Ishikawa (cell line): ENCODE measurements around the gene EFS.

Experiments
- CEBPB ChIP-seq: IDR thresholded peaks from 2 replicates; pipeline ENCODE4 v1.6.1; 2012
- CREB1 ChIP-seq: IDR thresholded peaks from 2 replicates; pipeline ENCODE4 v1.6.1; 2012; ENCODE audit warnings: low read depth
- EGR1 ChIP-seq: IDR thresholded peaks from 2 replicates; pipeline ENCODE4 v1.6.1; 2012
- EP300 ChIP-seq: IDR thresholded peaks from 2 replicates; pipeline ENCODE4 v1.6.1; 2012; ENCODE audit warnings: borderline replicate concordance
- FOXM1 ChIP-seq: IDR thresholded peaks from 2 replicates; pipeline ENCODE4 v1.6.1; 2012; ENCODE audit warnings: low read depth, borderline replicate concordance
- NFIC ChIP-seq: IDR thresholded peaks from 2 replicates; pipeline ENCODE4 v1.6.1; 2012
- RAD21 ChIP-seq: IDR thresholded peaks from 2 replicates; pipeline ENCODE4 v1.6.1; 2012; ENCODE audit warnings: low read depth
- TAF1 ChIP-seq: IDR thresholded peaks from 2 replicates; pipeline ENCODE4 v1.6.1; 2012; ENCODE audit warnings: low read depth, mild to moderate bottlenecking
- TCF12 ChIP-seq: IDR thresholded peaks from 2 replicates; pipeline ENCODE4 v1.6.1; 2012; ENCODE audit warnings: low read depth
- TEAD4 ChIP-seq: IDR thresholded peaks from 2 replicates; pipeline ENCODE4 v1.6.1; 2012
- YY1 ChIP-seq: IDR thresholded peaks from 2 replicates; pipeline ENCODE4 v1.6.1; 2012; ENCODE audit warnings: low read depth
- ZBTB7A ChIP-seq: IDR thresholded peaks from 2 replicates; pipeline ENCODE4 v1.6.1; 2012; ENCODE audit warnings: low read depth
- TF ChIP-seq, protein P1 (sequence below): IDR thresholded peaks from 2 replicates; pipeline ENCODE4 v1.6.1; 2012
- TF ChIP-seq, protein P2 (sequence below): IDR thresholded peaks from 2 replicates; pipeline ENCODE4 v1.6.1; 2012; ENCODE audit warnings: low read depth, mild to moderate bottlenecking
- TF ChIP-seq, protein P3 (sequence below): IDR thresholded peaks from 2 replicates; pipeline ENCODE4 v1.6.1; 2012

EFS gene

DNA sequence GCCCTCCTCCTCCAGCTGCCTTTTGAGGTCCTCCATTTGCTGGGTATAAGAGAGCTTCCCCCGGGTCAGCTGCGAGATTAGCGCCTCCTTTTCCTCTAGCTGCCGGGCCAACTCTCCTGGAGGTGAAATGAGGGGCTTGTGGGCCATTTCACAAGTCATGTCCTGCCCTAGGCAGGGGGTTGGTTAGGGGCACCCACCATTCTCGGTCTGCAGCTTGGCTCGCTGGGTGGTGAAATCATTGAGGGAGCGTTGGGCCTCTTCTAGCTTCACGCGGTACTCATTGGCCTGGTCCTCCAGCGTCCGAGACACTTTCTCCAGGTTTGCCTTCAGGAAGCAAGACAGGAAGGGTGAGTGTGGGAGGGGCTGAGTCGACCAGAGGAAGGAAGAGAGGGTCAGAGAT is 24.4 kb upstream of the EFS start:
- TF ChIP-seq, protein P1, sequence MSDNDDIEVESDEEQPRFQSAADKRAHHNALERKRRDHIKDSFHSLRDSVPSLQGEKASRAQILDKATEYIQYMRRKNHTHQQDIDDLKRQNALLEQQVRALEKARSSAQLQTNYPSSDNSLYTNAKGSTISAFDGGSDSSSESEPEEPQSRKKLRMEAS, result no peak
- TF ChIP-seq EP300, result no peak
- TF ChIP-seq FOXM1, result no peak
- no peak for TF ChIP-seq YY1
- no peak for TF ChIP-seq TEAD4
- TF ChIP-seq, protein P2, sequence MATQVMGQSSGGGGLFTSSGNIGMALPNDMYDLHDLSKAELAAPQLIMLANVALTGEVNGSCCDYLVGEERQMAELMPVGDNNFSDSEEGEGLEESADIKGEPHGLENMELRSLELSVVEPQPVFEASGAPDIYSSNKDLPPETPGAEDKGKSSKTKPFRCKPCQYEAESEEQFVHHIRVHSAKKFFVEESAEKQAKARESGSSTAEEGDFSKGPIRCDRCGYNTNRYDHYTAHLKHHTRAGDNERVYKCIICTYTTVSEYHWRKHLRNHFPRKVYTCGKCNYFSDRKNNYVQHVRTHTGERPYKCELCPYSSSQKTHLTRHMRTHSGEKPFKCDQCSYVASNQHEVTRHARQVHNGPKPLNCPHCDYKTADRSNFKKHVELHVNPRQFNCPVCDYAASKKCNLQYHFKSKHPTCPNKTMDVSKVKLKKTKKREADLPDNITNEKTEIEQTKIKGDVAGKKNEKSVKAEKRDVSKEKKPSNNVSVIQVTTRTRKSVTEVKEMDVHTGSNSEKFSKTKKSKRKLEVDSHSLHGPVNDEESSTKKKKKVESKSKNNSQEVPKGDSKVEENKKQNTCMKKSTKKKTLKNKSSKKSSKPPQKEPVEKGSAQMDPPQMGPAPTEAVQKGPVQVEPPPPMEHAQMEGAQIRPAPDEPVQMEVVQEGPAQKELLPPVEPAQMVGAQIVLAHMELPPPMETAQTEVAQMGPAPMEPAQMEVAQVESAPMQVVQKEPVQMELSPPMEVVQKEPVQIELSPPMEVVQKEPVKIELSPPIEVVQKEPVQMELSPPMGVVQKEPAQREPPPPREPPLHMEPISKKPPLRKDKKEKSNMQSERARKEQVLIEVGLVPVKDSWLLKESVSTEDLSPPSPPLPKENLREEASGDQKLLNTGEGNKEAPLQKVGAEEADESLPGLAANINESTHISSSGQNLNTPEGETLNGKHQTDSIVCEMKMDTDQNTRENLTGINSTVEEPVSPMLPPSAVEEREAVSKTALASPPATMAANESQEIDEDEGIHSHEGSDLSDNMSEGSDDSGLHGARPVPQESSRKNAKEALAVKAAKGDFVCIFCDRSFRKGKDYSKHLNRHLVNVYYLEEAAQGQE, result no peak
- TF ChIP-seq ZBTB7A, result no peak
- no peak for TF ChIP-seq TAF1
- no peak for TF ChIP-seq TCF12
- TF ChIP-seq EGR1, result no peak
- no peak for TF ChIP-seq CREB1
- TF ChIP-seq, protein P3, sequence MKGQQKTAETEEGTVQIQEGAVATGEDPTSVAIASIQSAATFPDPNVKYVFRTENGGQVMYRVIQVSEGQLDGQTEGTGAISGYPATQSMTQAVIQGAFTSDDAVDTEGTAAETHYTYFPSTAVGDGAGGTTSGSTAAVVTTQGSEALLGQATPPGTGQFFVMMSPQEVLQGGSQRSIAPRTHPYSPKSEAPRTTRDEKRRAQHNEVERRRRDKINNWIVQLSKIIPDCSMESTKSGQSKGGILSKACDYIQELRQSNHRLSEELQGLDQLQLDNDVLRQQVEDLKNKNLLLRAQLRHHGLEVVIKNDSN, result no peak
- TF ChIP-seq NFIC, result no peak
- no peak for TF ChIP-seq CEBPB
- TF ChIP-seq RAD21, result no peak

DNA sequence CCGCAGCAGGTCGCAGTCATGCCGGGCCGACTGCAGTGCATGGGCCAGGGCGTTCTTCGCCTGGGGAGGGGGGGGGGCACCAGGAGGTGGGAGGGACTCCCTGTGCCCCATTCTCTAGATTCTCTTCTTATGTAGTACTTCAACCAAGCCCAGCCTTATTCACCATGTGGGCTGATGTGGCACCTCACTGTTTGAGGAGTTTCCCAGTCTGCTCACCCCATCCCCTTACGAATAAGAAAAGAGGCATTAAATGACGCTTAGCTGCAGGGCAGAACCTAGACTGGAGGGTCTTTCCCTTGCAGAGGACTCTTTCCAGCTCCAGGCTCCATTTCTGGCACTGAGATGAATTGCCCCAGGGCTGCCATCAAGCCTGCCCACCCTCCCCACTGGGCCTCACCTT is 24.0 kb upstream of the EFS start:
- TF ChIP-seq TCF12 (no peak), ZBTB7A (no peak), CREB1 (no peak)

DNA sequence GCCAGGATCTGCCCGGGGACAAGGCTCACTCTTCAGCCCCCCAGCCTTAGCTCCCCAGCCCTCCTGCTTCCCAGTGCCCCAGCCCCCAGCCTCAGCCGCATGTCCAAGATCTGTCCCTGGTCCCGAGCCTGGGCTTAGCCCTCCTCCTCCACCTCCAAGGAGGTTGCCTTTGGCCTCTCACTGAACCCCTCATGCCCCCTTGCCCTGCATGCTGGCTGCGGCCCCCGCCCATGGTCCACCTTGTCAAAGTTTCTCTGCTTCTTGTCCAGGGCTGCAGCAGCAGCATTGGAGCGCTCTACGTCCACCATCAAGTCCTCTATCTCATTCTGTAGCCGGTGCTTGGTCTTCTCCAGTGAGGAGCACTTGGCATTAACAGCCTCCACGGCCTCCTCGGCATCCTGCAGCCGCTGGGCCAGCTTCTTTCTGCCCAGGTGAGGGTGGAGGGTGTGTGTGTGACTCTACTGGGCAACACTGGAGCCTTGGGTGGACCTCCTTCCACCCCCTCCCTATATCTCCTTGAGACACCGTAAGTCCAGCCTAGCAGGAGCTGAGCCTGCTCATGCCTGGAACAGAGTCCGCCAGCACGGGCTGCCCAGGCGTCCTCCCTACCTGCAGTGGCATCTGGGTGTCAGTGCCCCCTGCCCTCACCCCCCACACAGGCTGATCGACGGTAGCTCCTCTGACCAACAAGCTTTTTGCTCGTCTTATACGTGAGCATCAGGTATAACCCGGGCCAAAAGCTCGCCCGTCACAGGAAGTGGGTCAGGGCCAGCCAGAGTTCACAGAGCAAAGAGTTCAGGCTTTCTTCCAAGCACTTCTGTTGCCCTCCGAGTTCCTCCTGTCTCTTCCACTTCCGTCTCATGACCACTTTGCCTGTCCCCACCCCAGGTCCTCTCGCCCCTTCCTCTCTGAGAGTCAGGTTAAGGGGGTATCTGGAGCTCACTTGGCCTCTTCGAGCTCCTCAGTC is 23.2 kb upstream of the EFS start:
- TF ChIP-seq RAD21 (no peak), NFIC (no peak), CEBPB (no peak), TCF12 (no peak)
- TF ChIP-seq, protein P1, result no peak

DNA sequence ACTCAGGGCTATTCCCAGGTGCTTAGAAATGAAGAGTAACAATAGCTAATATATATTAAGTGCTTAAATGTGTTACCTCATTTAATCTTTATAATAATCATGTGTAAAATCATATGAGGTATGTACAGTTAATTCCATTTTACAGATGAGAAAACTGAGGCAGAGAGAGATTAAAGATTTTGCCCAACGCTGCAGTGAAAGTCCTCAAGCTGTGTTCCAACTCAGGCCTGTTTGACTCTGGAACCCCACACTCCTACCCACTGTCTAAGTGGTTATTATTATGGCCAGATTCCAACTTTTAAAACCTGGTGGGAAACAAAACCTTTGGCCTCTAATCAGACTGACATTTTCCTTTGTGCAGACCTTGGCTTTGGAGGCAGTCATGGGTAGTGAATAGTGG is 22.0 kb upstream of the EFS start:
- no peak for TF ChIP-seq RAD21

DNA sequence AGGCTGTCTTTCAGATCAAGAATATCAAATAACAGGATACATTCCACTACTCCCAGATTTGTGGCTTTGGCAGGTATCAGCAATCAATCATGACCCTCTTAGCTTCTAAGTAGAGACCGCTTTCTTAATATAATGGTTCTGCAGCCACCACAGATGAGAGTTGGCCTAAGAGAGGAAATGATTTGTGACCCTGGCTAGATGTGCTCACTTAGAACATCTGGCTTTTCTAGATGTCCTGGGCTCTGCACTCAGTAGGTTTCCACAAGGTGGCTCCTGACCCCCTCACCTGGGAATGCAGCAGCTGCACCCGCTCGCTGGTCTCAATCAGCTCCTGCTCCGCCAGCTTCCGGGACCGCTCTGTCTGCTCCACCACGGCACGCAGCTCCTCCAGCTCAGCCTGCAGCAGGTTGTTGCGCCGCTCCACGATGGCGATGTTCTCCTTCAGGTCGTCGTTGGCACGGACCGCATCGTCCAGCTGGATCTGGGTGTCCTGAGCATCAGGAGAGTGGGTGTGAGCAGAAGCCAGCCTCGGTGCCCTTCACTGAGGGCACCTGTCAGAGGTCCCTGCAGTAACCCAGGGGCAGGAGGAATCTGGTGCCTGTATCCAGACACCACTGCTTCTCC is 20.8 kb upstream of the EFS start:
- TF ChIP-seq CREB1 (no peak), EGR1 (no peak), RAD21 (no peak), NFIC (no peak), YY1 (no peak), CEBPB (no peak), TCF12 (no peak), TAF1 (no peak), ZBTB7A (no peak), EP300 (no peak), TEAD4 (no peak), FOXM1 (no peak)
- TF ChIP-seq, protein P2, result no peak
- TF ChIP-seq, protein P1, result no peak
- TF ChIP-seq, protein P3, result no peak

DNA sequence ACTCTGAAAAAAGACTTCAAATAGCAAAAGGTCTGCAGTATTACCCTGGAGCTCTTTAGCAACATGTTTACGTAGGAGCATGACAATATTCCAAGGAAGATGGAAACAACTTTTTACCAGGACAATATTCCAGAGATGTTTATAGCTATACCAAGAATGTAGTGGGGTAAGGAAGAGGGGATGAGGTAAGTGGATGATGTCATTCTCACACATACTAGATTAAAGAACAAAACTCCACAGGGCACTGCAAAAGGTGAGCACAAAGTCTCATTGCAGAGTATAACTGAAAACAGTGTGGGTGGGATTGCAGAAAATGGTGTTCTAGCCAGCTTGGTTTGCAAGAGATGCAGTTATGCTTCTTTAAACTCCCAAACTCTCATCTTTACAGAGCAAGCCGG is 20.3 kb upstream of the EFS start:
- no peak for TF ChIP-seq NFIC
- TF ChIP-seq, protein P3, result no peak
- no peak for TF ChIP-seq CREB1
- no peak for TF ChIP-seq EGR1
- TF ChIP-seq RAD21, result no peak
- no peak for TF ChIP-seq TAF1
- no peak for TF ChIP-seq FOXM1
- no peak for TF ChIP-seq CEBPB
- no peak for TF ChIP-seq TCF12
- TF ChIP-seq, protein P2, result no peak
